Mesenteric fat pad (tissue), 1 donor: ENCODE measurements around the gene CYTH2. TPM values are rescaled to one million over a fixed set of nuclear protein-coding genes. Genes with fewer than 3 reads are reported as not detected.
"Not testable (repeated sequence)": the region's sequence is repeated elsewhere in the genome, so short reads cannot be mapped to it uniquely, and the experiment has no call there.

ENCODE experiments used
- DNase-seq: peaks from one replicate; pipeline ENCODE4 v3.0.0-alpha.2; 2020; ENCODE audit warnings: low spot score
- total RNA-seq: library from RNA; stranded (reverse); fragmentation: NEBNext Ultra II Directional; extraction: Animal tissue kit (Norgen Biotek cat#: 25700); gene quantifications from one replicate; pipeline ENCODE4 v1.2.1, GENCODE V29; 2021
- donor health status: DM: yes; HTN: yes; CAD: no.

CYTH2 gene
- total RNA-seq, 1 donor from 2014 or later = 34.9 TPM

DNA sequence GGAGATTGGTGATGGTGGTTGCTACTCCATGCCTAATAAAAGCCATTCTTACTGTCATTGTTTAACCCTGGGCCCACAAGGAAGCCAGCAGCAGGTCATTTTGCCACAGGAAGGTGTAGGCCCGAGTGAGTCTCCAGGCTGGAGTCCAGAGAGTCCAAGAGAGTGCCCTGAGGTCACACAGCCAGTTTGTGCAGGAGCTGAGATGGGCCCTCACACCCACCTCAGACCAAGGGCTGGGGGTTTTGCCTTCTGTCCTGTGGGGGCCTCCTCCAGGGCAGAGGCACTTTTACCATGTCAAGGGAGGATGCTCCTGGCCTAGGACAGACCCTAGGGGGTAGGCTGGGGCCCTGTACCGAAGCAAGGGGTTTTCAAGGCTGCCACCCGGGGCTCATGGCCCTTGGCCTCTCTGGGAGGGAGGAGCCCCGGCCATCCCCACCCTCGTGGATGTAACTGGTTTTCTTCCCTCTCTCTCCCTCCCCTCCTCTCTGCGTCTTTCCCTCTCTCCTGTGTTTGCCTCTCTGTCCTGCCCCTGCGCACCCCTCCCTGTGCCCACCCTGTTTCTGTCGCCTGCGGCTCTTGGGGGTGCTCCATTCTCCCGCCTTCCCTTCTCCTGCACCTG is 8.0 kb downstream of the CYTH2 start:
- DNase-seq = no peak

GRCh38 chr19:48477698-48478338 is 8.6 kb downstream of the CYTH2 start:
- no peak for DNase-seq

GRCh38 chr19:48478339-48479256 is 9.4 kb downstream of the CYTH2 start:
- DNase-seq = no peak

- no peak for DNase-seq
These were observed 10.5 kb downstream of the CYTH2 start for GRCh38 chr19:48479686-48480085.

- no peak for DNase-seq
These were observed 11.0 kb downstream of the CYTH2 start for GRCh38 chr19:48480183-48480557.

DNA sequence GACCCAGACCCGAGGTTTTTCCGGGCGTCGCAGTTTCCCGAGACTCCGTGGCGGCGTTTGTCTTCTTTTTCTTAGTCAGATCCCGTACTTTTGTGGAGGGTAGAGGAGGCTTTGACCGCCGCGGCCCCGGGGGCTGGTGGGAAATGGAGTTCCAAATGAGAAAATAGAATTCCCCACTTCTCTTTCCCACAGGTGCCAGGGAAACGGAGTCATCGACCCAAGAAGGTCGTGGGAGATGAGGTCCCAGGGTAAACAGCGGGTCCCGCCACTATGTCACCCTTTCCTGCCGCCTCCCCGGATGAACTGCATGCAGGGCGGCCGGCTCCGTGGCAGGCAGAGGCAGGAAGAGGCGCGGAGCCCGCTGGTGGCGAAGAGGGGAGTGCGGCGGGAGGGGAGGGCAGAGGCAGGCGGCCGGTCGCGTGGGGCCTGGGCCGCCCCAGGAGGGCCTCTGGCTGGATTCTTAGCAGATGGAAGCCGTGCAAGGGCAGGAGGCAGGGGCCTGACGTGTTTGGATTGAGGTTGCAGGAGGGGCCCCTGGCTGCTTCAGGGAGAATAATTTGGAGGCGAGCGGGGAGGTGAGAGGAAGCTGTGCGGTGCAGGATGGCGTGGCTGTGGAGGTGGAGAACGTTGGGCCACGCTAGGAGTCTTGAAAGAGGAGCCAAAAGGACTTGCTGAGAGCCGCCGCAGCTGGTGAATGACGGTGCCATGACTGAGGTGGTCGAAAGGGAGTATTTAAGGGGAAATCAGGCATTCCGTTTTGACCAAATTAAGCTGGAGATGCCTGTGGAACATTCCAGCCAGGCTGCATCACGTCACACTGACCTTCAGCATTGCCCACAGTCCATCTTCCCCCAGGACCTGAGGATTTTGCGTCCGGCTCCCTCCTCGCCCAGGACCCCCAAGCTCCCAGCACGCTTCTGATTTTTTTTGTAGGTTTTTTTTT is 11.7 kb downstream of the CYTH2 start:
- DNase-seq = no peak

- DNase-seq = no peak
These were observed 12.9 kb downstream of the CYTH2 start for GRCh38 chr19:48481846-48482639.

DNA sequence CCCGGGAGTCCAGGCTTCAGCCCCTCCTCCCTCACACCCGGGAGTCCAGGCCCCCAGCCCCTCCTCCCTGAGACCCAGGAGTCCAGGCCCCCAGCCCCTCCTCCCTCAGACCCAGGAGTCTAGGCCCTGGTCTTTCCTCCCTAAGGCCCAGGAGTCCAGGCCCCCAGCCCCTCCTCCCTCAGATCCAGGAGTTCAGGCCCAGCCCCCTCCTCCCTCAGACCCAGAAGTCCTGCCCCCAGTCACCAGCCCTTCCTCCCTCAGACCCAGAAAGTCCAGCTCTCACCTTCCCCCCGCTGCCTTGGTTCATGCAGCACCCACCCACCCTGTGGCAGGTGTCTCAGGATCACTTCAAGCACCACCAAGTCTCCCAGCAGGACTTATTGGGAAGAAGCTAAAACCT is 14.1 kb downstream of the CYTH2 start:
- DNase-seq = no peak

DNA sequence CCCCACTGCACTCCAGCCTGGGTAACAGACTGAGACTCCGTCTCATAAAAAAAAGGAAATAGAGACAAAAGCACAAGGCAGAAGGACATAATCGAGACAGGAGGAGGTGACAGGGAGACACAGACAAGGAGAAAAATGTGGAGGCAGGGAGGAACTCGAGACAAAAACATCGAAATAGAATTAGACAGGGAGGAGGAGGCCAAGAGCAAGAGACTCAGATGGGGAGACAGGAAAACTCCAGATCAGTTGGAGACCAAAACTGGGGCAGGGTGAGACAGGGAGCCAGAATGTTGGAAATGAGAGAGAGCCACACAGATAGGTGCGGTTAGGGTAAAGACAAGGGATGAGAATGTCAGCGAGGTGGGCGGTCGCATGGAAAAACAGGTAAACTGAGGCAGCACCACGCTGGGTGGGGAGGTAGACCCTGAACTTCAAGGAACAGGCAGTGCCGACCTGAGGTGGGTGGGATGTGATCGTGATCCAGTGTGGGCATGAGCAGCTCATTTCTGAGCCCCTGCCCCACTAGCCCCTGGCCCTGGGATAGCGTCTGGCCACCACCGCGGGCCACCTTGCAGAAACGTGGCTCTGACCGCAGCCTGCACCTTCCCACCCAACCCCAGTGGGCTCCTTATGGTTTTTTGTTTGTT is 15.2 kb downstream of the CYTH2 start:
- no peak for DNase-seq

DNA sequence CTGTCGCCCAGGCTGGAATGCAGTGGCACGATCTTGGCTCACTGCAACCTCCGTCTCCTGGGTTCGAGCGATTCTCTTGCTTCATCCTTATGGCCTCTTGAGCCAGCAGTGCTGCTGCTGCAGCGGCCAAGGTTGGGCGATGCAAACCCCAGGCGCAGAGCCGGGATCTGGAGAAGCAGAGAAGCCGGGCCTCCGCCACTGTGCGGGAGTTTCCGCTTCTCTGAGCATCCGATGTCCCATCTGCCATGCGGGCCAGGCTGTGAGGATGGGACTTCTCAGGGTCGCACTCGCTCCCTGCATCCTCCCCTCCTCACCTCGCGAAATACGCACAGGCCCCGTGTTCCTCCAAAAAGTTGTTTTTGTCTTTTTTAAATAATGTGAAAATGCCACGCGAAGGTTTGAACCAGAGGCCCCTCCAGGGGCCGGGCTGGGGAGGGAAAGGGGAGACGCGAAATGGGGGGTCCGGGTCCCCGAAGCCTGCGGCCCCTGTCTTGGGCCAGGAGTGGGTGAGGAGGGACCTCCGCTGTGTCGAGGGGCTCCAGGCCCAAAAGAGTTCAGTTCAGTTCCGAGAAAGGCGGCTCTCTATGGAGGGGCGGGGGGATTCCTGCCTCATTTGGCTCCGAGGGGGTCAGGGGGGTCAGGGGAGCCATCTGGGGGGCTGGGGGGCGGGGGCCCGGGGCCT is 15.9 kb downstream of the CYTH2 start:
- DNase-seq = no peak

DNA sequence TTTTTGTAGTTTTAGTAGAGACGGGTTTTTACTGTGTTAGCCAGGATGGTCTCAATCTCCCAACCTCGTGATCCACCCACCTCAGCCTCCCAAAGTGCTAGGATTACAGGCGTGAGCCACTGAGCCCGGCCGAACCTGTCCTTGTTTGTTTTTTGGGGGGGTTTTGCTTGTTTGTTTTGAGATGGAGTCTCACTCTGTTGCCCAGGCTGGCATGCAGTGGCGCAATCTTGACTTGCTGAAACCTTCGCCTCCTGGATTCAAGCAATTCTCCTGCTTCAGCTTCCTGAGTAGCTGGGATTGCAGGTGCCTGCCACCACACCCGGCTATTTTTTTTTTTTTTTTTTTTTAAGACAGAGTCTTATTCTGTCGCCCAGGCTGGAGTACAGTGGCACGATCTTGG is 17.5 kb downstream of the CYTH2 start:
- DNase-seq = not testable (repeated sequence)

- DNase-seq = no peak
These were observed 18.4 kb downstream of the CYTH2 start for GRCh38 chr19:48487544-48487943.

DNA sequence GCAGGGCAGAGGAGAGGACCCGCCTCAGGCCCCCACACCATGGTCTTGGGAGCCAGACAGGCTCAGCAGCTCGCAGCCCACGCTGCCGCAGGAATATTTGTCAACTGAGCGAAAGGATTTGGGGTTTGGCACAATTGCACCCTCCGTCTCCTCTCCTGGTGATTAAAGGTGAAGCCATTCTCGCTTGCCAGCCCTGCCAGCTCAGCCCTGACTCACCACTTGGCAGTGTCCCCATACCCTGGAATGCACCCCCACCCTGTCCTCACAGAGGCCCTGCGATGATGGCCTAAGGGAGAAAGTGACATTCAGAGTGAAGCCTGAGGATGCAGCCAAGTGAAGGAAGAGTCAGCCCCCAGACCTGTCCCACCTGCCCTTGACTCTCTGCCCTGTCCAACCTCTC is 18.8 kb downstream of the CYTH2 start:
- DNase-seq = no peak

- not testable (repeated sequence) for DNase-seq
These were observed 19.3 kb downstream of the CYTH2 start for GRCh38 chr19:48488478-48488877.

DNA sequence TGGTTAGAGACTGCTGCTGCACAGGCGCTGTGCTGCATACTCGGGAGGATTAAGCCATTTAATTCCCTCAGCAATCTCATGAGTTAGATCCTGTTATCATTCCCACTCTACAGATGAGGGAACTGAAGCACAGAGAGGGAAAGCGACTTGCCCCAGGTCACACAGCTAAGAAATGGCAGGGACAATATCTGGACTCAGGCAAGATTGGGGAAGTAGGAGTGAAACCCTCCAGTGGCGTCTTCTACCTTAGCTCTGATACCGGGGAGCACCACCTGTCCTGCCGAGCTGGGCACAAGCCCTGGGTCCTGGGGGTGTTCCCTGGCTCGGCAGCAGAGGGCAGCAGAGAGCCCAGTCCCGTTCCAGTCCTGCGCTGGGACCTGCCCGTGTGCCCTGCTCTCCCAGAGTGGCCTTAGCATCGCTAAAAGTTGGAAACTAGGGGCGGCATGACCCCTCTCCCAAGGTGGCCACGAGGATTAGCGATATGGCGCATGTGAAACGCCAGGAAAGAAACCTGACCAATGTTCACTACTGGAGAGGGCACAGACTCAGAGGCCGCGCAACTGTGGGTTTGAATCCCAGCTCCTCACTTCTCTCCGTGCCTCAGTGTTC is 20.5 kb downstream of the CYTH2 start:
- no peak for DNase-seq

GRCh38 chr19:48490981-48491792 is 22.0 kb downstream of the CYTH2 start:
- no peak for DNase-seq

GRCh38 chr19:48491793-48492123 is 22.6 kb downstream of the CYTH2 start:
- DNase-seq = no peak
